ENCODE results near the gene BEND6.

DNA sequence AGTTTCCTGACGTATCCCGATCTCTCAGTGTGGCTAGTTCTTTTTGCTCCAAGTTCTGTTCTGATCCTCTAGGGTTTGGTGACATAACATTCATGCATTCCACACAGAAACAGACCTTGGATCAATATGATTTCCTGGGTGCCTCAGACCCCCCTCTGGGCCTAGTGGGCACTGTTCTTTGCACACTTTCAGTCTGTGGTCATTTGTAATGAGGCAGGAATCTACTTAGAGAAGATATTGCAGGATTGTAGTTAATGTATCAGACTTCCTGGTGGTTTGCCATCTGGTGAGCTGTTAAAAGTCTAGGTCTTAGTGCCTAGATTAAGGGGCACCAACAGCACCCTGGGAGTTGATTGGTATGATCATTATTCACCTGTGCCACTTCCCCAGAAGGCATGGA is 7.5 kb downstream of the BEND6 start:
- no peak for TF ChIP-seq ZNF512 (CRISPR knock-in tag; IDR thresholded peaks at IDR 0.05)
- no peak for TF ChIP-seq MAX (IDR thresholded peaks at IDR 0.05)
- no peak for TF ChIP-seq ZFX (CRISPR knock-in tag; IDR thresholded peaks at IDR 0.05; ENCODE audit: low read depth)
- TF ChIP-seq NFYB (CRISPR knock-in tag; IDR thresholded peaks at IDR 0.05) = no peak
- TF ChIP-seq, protein P1, sequence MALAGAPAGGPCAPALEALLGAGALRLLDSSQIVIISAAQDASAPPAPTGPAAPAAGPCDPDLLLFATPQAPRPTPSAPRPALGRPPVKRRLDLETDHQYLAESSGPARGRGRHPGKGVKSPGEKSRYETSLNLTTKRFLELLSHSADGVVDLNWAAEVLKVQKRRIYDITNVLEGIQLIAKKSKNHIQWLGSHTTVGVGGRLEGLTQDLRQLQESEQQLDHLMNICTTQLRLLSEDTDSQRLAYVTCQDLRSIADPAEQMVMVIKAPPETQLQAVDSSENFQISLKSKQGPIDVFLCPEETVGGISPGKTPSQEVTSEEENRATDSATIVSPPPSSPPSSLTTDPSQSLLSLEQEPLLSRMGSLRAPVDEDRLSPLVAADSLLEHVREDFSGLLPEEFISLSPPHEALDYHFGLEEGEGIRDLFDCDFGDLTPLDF (CRISPR knock-in tag; IDR thresholded peaks at IDR 0.05) = no peak
- TF ChIP-seq, protein P2, sequence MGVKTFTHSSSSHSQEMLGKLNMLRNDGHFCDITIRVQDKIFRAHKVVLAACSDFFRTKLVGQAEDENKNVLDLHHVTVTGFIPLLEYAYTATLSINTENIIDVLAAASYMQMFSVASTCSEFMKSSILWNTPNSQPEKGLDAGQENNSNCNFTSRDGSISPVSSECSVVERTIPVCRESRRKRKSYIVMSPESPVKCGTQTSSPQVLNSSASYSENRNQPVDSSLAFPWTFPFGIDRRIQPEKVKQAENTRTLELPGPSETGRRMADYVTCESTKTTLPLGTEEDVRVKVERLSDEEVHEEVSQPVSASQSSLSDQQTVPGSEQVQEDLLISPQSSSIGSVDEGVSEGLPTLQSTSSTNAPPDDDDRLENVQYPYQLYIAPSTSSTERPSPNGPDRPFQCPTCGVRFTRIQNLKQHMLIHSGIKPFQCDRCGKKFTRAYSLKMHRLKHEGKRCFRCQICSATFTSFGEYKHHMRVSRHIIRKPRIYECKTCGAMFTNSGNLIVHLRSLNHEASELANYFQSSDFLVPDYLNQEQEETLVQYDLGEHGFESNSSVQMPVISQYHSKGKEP (CRISPR knock-in tag; IDR thresholded peaks at IDR 0.05) = no peak
- TF ChIP-seq NBN (conservative IDR thresholded peaks at IDR 0.05) = no peak
- TF ChIP-seq ZNF253 (CRISPR knock-in tag; IDR thresholded peaks at IDR 0.05; ENCODE audit: borderline replicate concordance) = no peak
- no peak for TF ChIP-seq ZNF784 (CRISPR knock-in tag; IDR thresholded peaks at IDR 0.05; ENCODE audit: borderline replicate concordance)
- no peak for TF ChIP-seq TAF1 (CRISPR knock-in tag; IDR thresholded peaks at IDR 0.05)
